Activated CD8-positive, alpha-beta T cell treated with anti-CD3 and anti-CD28 coated beads, Interleukin-2, amount 10 ng/mL, durations not matched to agents 7 days and 5 days (primary cell): ENCODE results near the gene DLGAP5. TPM values are rescaled to one million over a fixed set of nuclear protein-coding genes. Genes with fewer than 3 reads are reported as not detected.

Source experiments
- ATAC-seq: fragments of 150-1000 bp; cut with Tn5 transposase; one replicate; pipeline ENCODE4 v1.10.0; 2021; ENCODE audit warnings: moderate library complexity
- CTCF ChIA-PET: fragments of 350-600 bp; sonication (Branson Sonifier 250); formaldehyde crosslinking; loops from one replicate; lab custom pipeline; 2021; ENCODE audit warnings: antibody characterized with exemption; lab: Charles Lee
- POLR2A ChIA-PET: fragments of 350-600 bp; sonication (Branson Sonifier 250); formaldehyde crosslinking; loops from one replicate; lab custom pipeline; 2021; ENCODE audit warnings: antibody characterized with exemption; lab: Charles Lee
- DNase-seq: peaks from one replicate; pipeline ENCODE4 v3.0.0-alpha.2; 2020
- H3K27ac Mint-ChIP-seq: one replicate; pipeline ENCODE4 v1.8.0; 2021; ENCODE audit warnings: mild to moderate bottlenecking, mixed read lengths
- H3K27me3 Mint-ChIP-seq: one replicate; pipeline ENCODE4 v1.8.0; 2021; ENCODE audit warnings: low read depth, mixed read lengths
- H3K36me3 Mint-ChIP-seq: one replicate; pipeline ENCODE4 v1.8.0; 2021; ENCODE audit warnings: low read depth, mixed read lengths
- H3K4me1 Mint-ChIP-seq: one replicate; pipeline ENCODE4 v1.8.0; 2021; ENCODE audit warnings: low read depth, mixed read lengths
- H3K4me3 Mint-ChIP-seq: one replicate; pipeline ENCODE4 v1.8.0; 2021; ENCODE audit warnings: mild to moderate bottlenecking, mixed read lengths
- H3K9me3 Mint-ChIP-seq: one replicate; pipeline ENCODE4 v1.8.0; 2022; ENCODE audit warnings: mixed read lengths; ENCODE audit not compliant: insufficient read depth
- total RNA-seq, 2 experiments: library from RNA; stranded (reverse); gene quantifications; one replicate each; pipeline ENCODE4 v1.2.3, GENCODE V29; 2021

Gene DLGAP5
- total RNA-seq, 2 experiments from 2014 or later: 110 to 112 TPM

DNA sequence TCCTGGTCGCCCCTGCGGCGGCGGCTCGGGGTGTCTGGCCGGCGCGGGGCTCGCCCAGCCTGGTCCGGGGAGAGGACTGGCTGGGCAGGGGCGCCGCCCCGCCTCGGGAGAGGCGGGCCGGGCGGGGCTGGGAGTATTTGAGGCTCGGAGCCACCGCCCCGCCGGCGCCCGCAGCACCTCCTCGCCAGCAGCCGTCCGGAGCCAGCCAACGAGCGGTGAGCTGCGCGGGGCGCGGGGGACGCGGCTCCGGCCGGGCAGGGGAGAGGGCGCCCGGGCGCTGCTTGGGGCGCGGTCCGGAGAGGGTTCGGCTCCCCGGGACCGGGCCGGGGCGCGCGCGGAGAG lies 62.3 kb downstream of the DLGAP5 start, which contains the start of gene LGALS3:
TSS of gene LGALS3 (plus strand) at position 167 of the 342 bp plus-strand sequence. CDS start 8,122 bp downstream, outside the sequence.
- peak; percentile 70 for ATAC-seq
- Mint-ChIP-seq H3K27me3 (peaks cover 17% of the 10 kb centered on the region), H3K4me3 (peak within 1 kb of the TSS; percentile 78), H3K27ac (peak within 1 kb of the TSS; percentile 43), H3K36me3 (peaks cover 23% of the 10 kb centered on the region), H3K9me3 (no peaks in the 10 kb centered on the region), H3K4me1 (peaks cover 58% of the 10 kb centered on the region)
- ChIA-PET CTCF (interaction anchor here (0.8 to 4.5 kb wide), 6 partner anchors 12 to 84 kb away, joined by 3 to 26 read pairs (median 11); no protein-coding TSS in a partner anchor), POLR2A (interaction anchor here (0.7 to 1.2 kb wide), 2 partner anchors 31 to 77 kb away, joined by 3 read pairs; no protein-coding TSS in a partner anchor)
- peak; percentile 44 for DNase-seq

DNA sequence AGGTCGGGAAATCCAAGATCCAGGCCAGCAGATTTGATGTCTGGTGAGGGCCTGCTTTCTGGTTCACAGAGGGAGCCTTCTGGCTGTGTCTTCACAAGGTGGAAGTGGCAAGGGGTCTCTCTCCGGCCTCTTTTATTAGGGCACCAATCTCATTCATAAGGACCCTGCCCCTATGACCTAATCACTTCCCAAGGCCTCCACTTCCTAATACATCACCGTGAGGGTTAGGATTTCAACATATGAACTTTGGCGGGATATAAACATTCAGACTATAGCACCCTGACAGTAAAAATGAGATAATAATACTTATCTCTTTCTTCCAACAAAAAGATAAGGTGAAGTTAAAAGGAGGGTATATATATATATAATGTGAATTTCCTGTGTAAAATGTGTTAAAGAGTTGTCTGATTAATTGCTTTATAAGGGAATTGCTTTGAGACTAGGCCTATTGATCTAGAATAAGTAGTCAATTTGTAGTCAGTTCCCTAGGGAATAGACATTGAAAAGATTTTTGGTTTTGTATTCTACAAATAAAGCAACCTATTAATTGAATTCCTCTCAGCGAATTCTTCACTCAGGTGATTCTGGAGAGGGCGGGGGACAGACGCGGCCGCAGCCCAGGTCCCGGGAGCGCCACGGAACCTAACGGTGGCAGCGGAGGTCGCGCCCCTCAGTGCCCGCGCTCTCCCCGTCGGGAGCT lies 62.8 kb downstream of the DLGAP5 start:
- peaks cover 60% of the 10 kb centered on the region for H3K4me1 Mint-ChIP-seq
- H3K27me3 Mint-ChIP-seq: peaks cover 17% of the 10 kb centered on the region

DNA sequence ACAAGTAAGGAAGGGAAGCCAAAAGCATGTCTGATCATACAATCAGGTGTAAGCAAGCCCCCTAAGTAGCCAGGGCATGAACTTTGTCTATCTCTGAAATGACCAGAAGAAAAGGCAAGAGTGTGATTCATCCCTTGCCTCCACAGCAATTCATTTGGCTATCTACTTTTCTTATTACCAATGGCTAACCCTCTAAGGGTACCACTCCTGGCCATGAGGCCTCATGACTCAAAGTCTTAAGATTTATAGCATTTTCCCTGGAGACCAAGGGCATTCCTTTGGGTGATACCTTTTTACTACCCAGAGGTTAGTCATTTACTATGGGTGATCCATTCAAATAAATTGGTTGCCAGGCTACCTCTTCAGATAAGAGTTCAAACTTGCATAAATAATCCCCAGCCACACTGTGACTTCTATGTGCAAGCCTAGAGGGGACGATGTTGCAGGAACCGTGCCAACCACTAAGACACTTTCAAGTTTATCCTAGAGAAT lies 63.9 kb downstream of the DLGAP5 start:
- DNase-seq (no peak), ATAC-seq (no peak)
- POLR2A ChIA-PET: interaction anchor here (0.8 kb wide), 1 partner anchor 25 kb away, joined by 3 read pairs; no protein-coding TSS in a partner anchor
- Mint-ChIP-seq H3K27ac (no peak overlapping the region), H3K4me3 (no peak overlapping the region), H3K9me3 (no peaks in the 10 kb centered on the region), H3K27me3 (peaks cover 17% of the 10 kb centered on the region), H3K36me3 (peaks cover 15% of the 10 kb centered on the region), H3K4me1 (peaks cover 54% of the 10 kb centered on the region)
- CTCF ChIA-PET: interaction anchor here (1.1 to 1.4 kb wide), 2 partner anchors 11 to 33 kb away, joined by 3 to 4 read pairs; no protein-coding TSS in a partner anchor

More for the DNA sequence above, 62.8 kb downstream of the DLGAP5 start:
- no peaks in the 10 kb centered on the region for H3K9me3 Mint-ChIP-seq
- H3K4me3 Mint-ChIP-seq: peak overlapping the region; percentile 71
- DNase-seq (no peak), ATAC-seq (no peak)
- peaks cover 19% of the 10 kb centered on the region for H3K36me3 Mint-ChIP-seq
- CTCF ChIA-PET: interaction anchor here (0.8 to 4.5 kb wide), 5 partner anchors 12 to 83 kb away, joined by 3 to 26 read pairs (median 4); no protein-coding TSS in a partner anchor
- POLR2A ChIA-PET: interaction anchor here (1.2 kb wide), 1 partner anchor 30 kb away, joined by 3 read pairs; no protein-coding TSS in a partner anchor
- peak overlapping the region; percentile 39 for H3K27ac Mint-ChIP-seq

DNA sequence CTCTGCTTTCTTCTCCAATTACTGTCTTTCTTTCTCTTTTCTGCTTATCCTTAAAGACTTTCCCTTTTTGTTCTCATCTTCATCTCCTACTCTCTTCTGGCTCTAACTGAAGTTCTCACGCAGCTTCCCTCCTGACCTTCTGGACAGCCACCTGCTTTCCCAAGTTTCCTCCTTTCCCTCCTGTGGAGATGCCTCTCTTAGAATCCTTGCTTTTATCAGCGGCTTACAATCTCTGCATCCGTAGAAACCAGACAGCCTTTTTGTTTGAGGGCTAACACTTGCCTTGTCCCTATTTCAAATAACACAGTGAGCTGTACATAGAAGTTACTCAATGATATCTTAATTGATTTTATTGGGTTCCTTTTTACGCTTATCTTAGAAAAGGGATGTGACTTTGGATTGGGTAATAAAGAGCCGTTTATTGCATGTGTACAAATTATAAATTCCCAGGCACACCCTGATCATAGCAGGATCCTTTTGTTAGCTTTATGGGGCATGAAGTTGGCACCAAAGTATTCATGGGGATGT lies 64.4 kb downstream of the DLGAP5 start:
- no peak for DNase-seq
- ATAC-seq: no peak
- no peak overlapping the region for H3K27ac Mint-ChIP-seq
- CTCF ChIA-PET: interaction anchor here (1.1 to 1.4 kb wide), 2 partner anchors 12 to 34 kb away, joined by 3 to 4 read pairs; no protein-coding TSS in a partner anchor
- POLR2A ChIA-PET: interaction anchor here (0.8 kb wide), 1 partner anchor 24 kb away, joined by 3 read pairs; no protein-coding TSS in a partner anchor
- peaks cover 52% of the 10 kb centered on the region for H3K4me1 Mint-ChIP-seq
- H3K9me3 Mint-ChIP-seq: no peaks in the 10 kb centered on the region
- H3K4me3 Mint-ChIP-seq: no peak overlapping the region
- H3K27me3 Mint-ChIP-seq: peaks cover 17% of the 10 kb centered on the region
- H3K36me3 Mint-ChIP-seq: peaks cover 13% of the 10 kb centered on the region

DNA sequence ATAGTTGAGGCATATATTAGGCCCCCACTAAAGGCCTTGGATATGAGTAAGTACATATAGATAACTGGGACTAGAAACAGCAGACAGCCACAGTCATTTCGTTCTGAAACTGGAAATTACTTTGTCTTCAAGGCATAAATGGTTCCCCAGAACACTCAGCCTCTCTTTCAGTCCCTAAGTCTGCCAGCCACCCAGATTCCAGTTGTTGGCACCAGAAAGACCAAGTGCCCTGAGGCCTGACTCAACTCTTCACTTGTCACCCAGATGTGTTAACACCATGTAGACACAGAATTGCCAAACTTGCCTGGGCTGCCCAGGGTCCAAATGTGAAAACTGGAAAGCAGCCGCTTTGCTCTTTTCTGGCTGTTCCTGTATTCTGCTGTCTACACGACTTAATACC lies 65.4 kb downstream of the DLGAP5 start:
- no peak for DNase-seq
- no peak overlapping the region for H3K4me3 Mint-ChIP-seq

DNA sequence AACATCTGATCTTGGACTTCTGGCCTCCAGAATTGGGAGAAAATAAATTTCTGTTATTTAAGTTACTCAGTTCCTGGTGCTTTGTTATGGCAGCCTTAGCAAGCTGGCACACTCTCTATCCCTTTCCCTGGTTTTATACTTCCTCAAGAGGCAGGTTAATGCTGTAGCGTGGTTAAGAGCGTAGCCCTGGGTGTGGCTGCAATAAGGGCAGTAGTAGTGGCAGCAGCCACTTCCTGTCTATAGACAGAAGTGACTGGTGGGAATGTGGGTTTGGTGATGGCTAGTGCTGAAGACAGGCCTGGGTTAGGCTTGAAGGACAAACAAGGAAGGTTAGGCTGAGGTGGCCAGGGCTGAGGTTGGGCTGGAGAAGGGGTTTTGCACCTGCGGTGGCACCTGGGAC lies 66.0 kb downstream of the DLGAP5 start:
- Mint-ChIP-seq H3K4me3 (no peak overlapping the region), H3K4me1 (peaks cover 43% of the 10 kb centered on the region), H3K27ac (peak overlapping the region; percentile 21), H3K27me3 (peaks cover 24% of the 10 kb centered on the region), H3K36me3 (peaks cover 3% of the 10 kb centered on the region), H3K9me3 (no peaks in the 10 kb centered on the region)
- DNase-seq (peak; percentile 53), ATAC-seq (no peak)
- ChIA-PET POLR2A (interaction anchor here (0.7 to 2.0 kb wide), 2 partner anchors 23 to 74 kb away, joined by 3 to 4 read pairs; partner anchors contain the start of gene MAPK1IP1L), CTCF (interaction anchor here (1.2 to 2.4 kb wide), 2 partner anchors 22 to 35 kb away, joined by 5 to 8 read pairs; no protein-coding TSS in a partner anchor)

More for the DNA sequence above, 65.4 kb downstream of the DLGAP5 start:
- H3K27ac Mint-ChIP-seq: peak overlapping the region; percentile 16
- ChIA-PET CTCF (interaction anchor here (1.2 kb wide), 1 partner anchor 23 kb away, joined by 8 read pairs; no protein-coding TSS in a partner anchor), POLR2A (interaction anchor here (0.7 kb wide), 1 partner anchor 23 kb away, joined by 3 read pairs; no protein-coding TSS in a partner anchor)
- peaks cover 21% of the 10 kb centered on the region for H3K27me3 Mint-ChIP-seq
- no peaks in the 10 kb centered on the region for H3K9me3 Mint-ChIP-seq
- no peak for ATAC-seq
- peaks cover 5% of the 10 kb centered on the region for H3K36me3 Mint-ChIP-seq
- peaks cover 45% of the 10 kb centered on the region for H3K4me1 Mint-ChIP-seq

DNA sequence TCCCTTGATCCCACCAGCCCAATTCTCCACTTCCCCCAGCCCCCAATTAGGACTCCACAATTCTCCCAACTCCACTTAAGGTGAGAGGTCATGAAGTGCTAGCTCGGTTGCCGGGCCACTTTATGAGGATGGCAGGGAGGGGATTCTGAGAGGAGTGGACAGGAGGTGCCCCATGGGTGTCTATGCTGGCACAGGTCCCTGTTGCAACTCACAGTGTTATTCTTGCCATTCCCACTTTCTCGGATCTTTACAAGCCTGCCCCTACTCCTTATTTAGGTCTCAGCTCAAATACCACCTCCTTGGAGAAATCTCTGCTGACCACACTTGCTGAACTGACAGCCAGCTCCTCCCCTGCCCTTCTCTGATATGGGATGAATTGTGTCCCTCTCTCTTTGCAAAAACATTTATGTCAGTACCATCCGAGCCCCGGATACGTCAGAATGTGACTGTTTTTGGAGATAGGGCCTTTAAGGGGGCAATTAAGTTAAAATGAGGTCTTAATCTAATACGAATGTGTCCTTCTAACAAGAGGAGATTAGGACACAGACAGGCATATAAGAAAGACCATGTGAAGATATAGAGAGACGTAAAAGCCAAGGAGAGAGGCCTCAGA lies 66.5 kb downstream of the DLGAP5 start:
- CTCF ChIA-PET: interaction anchor here (1.2 to 2.4 kb wide), 3 partner anchors 13 to 35 kb away, joined by 3 to 8 read pairs (median 5); no protein-coding TSS in a partner anchor
- POLR2A ChIA-PET: interaction anchor here (0.7 to 2.0 kb wide), 2 partner anchors 22 to 73 kb away, joined by 3 to 4 read pairs; partner anchors contain the start of gene MAPK1IP1L
- Mint-ChIP-seq H3K9me3 (no peaks in the 10 kb centered on the region), H3K4me1 (peaks cover 39% of the 10 kb centered on the region), H3K27ac (peak overlapping the region; percentile 21), H3K27me3 (peaks cover 29% of the 10 kb centered on the region), H3K4me3 (no peak overlapping the region), H3K36me3 (no peaks in the 10 kb centered on the region)
- ATAC-seq (no peak), DNase-seq (no peak)

DNA sequence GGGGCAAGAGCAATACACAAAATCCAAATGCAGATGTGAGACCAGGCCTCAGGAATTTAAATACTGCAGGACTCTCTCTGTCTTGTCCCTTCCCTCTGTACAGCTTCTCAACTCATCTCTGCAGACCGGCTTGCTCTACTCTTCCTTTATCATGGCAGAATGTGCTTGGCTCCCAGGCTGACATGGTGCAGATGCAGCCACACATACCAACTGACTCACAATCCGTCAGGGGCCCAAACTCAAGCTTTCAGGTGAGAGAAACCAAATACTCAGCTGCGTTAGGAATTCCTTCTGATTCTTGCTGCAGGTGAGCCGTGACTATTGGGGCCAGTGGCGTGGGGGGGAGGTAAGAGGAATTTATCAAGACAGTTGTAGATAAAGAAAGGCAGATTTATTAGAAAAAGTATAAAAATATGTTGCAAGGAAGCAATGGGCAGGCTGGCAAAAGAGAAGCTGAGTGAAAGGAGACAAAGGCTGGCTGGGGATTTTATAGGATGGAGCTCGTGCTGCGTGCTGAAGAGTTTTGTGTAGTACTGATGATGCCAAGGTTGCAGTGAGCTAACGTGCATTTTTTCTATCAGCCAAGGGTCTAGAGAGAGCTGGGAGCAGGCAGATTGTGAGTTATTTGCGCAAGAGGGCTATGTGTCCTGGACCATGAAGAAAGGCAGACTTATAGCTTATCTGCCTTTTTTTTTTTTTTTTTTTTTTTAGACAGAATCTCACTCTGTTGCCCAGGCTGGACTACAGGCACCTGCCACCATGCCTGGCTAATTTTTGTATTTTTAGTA lies 67.3 kb downstream of the DLGAP5 start:
- POLR2A ChIA-PET: interaction anchor here (2.0 kb wide), 1 partner anchor 73 kb away, joined by 4 read pairs; the partner anchor contains the start of gene MAPK1IP1L
- CTCF ChIA-PET: interaction anchor here (1.4 to 2.4 kb wide), 2 partner anchors 14 to 34 kb away, joined by 3 to 5 read pairs; no protein-coding TSS in a partner anchor
- no peak for ATAC-seq

DNA sequence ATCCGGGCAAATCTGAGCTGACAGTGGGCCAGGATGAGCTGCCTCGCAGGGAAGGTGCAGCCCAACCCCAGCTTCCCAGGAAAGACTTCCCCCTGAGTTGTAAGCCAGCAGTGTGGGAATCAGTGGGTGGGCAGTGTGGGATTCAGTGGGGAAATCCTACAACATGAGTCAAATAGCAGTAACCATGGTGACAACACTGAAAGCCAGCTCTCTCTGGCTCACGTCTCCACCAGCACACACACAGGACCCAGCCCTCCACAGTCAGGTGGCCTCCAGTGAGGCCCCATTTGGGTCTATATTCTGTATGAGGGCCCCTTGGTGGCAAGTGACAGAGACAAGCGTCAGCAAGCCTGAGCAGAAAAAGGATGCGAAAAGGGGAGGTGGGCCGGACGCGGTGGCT lies 68.3 kb downstream of the DLGAP5 start:
- POLR2A ChIA-PET: no interaction called here
- Mint-ChIP-seq H3K9me3 (no peaks in the 10 kb centered on the region), H3K27me3 (peaks cover 31% of the 10 kb centered on the region), H3K4me1 (peaks cover 42% of the 10 kb centered on the region), H3K36me3 (no peaks in the 10 kb centered on the region), H3K4me3 (no peak overlapping the region), H3K27ac (peak overlapping the region; percentile 7)
- no peak for DNase-seq
- CTCF ChIA-PET: interaction anchor here (2.4 kb wide), 1 partner anchor 33 kb away, joined by 5 read pairs; no protein-coding TSS in a partner anchor
- no peak for ATAC-seq

More for the DNA sequence above, 67.3 kb downstream of the DLGAP5 start:
- no peak for DNase-seq
- Mint-ChIP-seq H3K9me3 (no peaks in the 10 kb centered on the region), H3K4me1 (peaks cover 36% of the 10 kb centered on the region), H3K36me3 (no peaks in the 10 kb centered on the region), H3K27ac (no peak overlapping the region), H3K4me3 (no peak overlapping the region), H3K27me3 (peaks cover 32% of the 10 kb centered on the region)

DNA sequence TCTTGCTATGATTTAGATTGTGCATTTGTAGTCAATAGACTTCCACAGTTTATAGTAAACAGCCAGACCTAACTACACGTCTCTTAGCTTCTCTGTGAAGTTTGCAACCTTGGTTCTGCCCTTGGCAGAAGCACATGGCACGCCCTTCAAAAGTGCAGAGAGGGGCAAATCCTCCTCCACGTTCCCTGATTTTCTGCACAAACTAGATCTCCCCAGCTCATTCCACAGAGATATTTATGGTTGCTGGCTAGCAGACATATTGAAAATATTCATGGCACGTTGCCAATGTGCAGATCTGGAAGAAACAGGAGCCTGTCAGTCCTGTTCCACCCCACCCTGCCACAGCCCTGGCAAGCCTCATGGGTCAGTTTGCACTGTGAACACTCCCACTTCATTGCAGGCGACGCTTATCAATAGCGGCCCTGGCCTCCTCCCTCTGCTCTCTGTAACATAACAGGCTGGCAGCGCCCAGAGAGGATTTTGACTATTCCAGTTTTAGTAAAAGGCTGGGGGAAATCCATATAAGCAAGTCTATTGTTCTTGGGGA lies 68.9 kb downstream of the DLGAP5 start:
- H3K9me3 Mint-ChIP-seq: no peaks in the 10 kb centered on the region

More for the DNA sequence above, 68.9 kb downstream of the DLGAP5 start:
- Mint-ChIP-seq H3K27ac (no peak overlapping the region), H3K36me3 (no peaks in the 10 kb centered on the region), H3K4me3 (no peak overlapping the region), H3K27me3 (peaks cover 29% of the 10 kb centered on the region), H3K4me1 (peaks cover 46% of the 10 kb centered on the region)
- CTCF ChIA-PET: interaction anchor here (0.8 kb wide), 1 partner anchor 10 kb away, joined by 3 read pairs; no protein-coding TSS in a partner anchor
- ATAC-seq (no peak), DNase-seq (no peak)
- POLR2A ChIA-PET: no interaction called here
